ENCODE data around the gene FAM43A. TPM values are rescaled to one million over a fixed set of nuclear protein-coding genes. Genes with fewer than 3 reads are reported as not detected.

Gene FAM43A, protein sequence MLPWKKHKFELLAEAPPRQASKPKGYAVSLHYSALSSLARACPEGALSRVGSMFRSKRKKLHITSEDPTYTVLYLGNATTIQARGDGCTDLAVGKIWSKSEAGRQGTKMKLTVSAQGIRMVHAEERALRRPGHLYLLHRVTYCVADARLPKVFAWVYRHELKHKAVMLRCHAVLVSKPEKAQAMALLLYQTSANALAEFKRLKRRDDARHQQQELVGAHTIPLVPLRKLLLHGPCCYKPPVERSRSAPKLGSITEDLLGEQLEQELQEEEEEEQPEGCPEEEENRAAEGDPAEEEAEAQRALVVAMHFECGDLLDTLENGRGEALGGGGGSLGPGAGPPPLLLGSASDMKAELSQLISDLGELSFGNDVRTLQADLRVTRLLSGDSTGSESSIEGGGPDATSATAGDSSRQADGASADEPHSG
- total RNA-seq (10 to 100 TPM in 1 of 2 donors, 1 to 10 TPM in 1; 9.7 to 51.7 TPM), polyA plus RNA-seq (ENCODE audit: insufficient read length in 2 of 2) (10 to 100 TPM; 15.5 to 25.6 TPM)
- long read RNA-seq, donor 1, transcript FAM43A-201 (1 exons, 2,494 nt): major isoform, 19 of 19 reads
- long read RNA-seq, donor 1, partial matches to known transcripts: 0 of 19 reads
- long read RNA-seq, donor 1, other reads (novel, unspliced or antisense): 0 of 19 reads
- long read RNA-seq, donor 2, transcript FAM43A-201 (1 exons, 2,494 nt): major isoform, 8 of 8 reads
- long read RNA-seq, donor 2, partial matches to known transcripts: 0 of 8 reads
- long read RNA-seq, donor 2, other reads (novel, unspliced or antisense): 0 of 8 reads
- long read RNA-seq, donor 3, transcript FAM43A-201 (1 exons, 2,494 nt): major isoform, 12 of 12 reads
- long read RNA-seq, donor 3, partial matches to known transcripts: 0 of 12 reads
- long read RNA-seq, donor 3, other reads (novel, unspliced or antisense): 0 of 12 reads
- long read RNA-seq, donor 4, transcript FAM43A-201 (1 exons, 2,494 nt): major isoform, 26 of 26 reads
- long read RNA-seq, donor 4, partial matches to known transcripts: 0 of 26 reads
- long read RNA-seq, donor 4, other reads (novel, unspliced or antisense): 0 of 26 reads

DNA sequence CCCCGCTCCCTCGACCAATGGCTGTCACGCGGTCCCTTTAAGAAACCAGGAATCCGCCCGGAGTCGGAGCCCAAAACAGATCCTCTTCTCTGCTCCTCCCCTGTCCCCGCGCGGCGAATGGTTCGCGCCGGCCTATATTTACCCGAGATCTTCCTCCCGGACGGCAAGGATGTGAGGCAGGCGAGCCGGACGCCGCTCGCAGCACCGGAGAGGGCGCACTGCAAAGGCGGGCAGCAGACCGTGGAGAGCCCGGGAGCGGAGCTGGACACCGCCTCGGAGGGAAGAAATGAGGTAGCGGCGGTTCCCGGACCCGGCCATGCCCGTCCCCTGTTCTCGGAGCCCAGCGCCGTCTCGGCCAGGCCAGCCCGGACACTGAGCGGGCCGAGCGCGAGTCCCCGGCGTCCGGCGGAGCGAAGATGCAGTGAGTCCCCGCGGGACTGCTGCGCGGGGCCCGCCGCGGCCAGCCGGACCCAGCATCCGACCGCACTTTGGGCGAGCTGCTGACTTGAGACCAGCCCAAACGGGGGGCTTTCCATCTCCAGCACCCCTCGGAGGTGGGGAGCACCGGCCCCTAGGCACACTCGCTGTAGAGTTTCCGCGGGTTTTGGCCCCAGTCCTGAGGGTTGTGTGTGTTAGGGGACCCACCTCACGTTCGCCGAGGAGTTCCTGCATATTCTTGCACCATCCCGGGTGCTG lies at the start of gene FAM43A:
FAM43A (plus strand) TSS at position 166 of the 696 bp plus-strand sequence. CDS start 944 bp downstream, outside the sequence.
- 0% methylated on average over 69 of the region's 70 CpGs for WGBS (ENCODE audit: insufficient coverage)
- peaks cover 40% of the 10 kb centered on the region for H3K4me1 ChIP-seq (ENCODE audit: control insufficient read depth, insufficient read depth, low read length)

DNA sequence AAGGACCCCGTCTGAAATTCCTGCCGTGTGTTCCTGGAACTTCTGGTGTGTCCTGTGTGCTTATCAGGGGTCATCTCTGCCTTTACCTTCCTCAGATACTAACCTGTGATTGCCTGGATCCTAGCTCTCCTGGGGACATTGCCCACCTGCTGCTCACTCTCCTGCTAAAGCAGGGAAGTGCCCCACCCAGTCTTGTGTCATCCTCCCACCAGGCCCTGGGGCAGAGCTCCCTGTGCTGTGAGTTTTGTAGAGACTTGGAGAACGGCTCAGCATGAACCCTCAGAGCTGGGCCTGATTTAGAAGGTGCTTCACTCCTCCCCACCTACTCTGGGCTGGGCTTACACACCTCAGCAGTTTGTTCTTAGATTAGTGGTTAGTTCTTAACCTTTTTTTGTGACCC lies 48.6 kb upstream of the FAM43A start:
- no peaks in the 10 kb centered on the region for H3K9me3 ChIP-seq (ENCODE audit: control insufficient read depth, insufficient read depth, low read length)
- no peak overlapping the region for H3K4me3 ChIP-seq (ENCODE audit: low read depth, low read length)
- peaks cover 18% of the 10 kb centered on the region for H3K36me3 ChIP-seq (ENCODE audit: control insufficient read depth, insufficient read depth, low read length)
- WGBS (ENCODE audit: insufficient coverage): 72% methylated on average over 2 of the region's 3 CpGs
- no peak overlapping the region for H3K27ac ChIP-seq (ENCODE audit: low read depth, low read length)
- peaks cover 15% of the 10 kb centered on the region for H3K4me1 ChIP-seq (ENCODE audit: control insufficient read depth, insufficient read depth, low read length)
- no peak for DNase-seq (ENCODE audit: low read depth in 4 of 6, low spot score in 6 of 6)
- no peaks in the 10 kb centered on the region for H3K27me3 ChIP-seq (ENCODE audit: control insufficient read depth, insufficient read depth, low read length)

More for the DNA sequence above, at the start of gene FAM43A:
- H3K36me3 ChIP-seq (ENCODE audit: control insufficient read depth, insufficient read depth, low read length): no peaks in the 10 kb centered on the region
- peaks cover 38% of the 10 kb centered on the region for H3K27me3 ChIP-seq (ENCODE audit: control insufficient read depth, insufficient read depth, low read length)
- H3K4me3 ChIP-seq (ENCODE audit: low read depth, low read length): peak within 1 kb of the TSS; percentile 66
- peak in 4 of 6 donors; percentile 73 to 94 (median 85) for DNase-seq (ENCODE audit: low read depth in 4 of 6, low spot score in 6 of 6)
- H3K9me3 ChIP-seq (ENCODE audit: control insufficient read depth, insufficient read depth, low read length): no peaks in the 10 kb centered on the region
- peak within 1 kb of the TSS; percentile 40 for H3K27ac ChIP-seq (ENCODE audit: low read depth, low read length)

DNA sequence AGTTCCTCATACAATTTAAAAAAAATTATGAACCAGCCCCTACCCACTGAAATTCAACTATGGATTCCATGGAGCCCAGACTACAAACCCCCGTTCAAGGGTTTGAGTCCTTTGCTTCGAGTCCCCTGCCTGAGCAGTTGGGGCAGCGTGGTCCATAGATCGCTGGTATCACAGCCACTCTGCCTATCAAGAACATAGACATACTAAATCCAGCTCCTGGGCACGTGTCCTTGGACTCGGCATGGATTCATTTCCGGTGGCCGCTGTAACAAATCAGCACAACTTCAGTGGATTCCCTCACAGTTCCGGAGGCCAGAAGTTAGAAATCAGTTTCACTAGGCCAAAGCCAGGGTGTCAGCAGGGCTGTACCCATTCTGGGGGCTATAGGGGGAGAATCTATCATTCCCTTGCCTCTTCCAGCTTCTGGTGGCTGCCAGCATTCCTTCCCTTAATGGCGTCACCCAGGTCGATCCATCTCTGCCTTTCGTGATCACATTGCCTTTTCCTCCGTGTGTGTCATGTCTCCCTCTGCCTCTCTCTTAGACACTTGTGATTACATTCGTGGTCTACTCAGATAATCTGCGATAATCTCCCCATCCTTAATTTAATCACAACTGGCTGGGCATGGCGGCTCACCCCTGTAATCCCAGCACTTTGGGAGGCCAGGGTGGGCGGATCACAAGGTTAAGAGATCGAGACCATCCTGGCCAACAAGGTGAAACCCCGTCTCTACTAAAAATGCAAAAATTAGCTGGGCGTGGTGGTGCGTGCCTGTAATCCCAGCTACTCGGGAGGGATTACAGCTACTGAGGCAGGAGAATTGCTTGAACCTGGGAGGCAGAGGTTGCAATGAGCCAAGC lies 47.9 kb upstream of the FAM43A start:
- Histone ChIP-seq H3K4me1 (ENCODE audit: control insufficient read depth, insufficient read depth, low read length) (peaks cover 12% of the 10 kb centered on the region), H3K4me3 (ENCODE audit: low read depth, low read length) (no peak overlapping the region), H3K36me3 (ENCODE audit: control insufficient read depth, insufficient read depth, low read length) (peaks cover 22% of the 10 kb centered on the region), H3K27me3 (ENCODE audit: control insufficient read depth, insufficient read depth, low read length) (no peaks in the 10 kb centered on the region), H3K27ac (ENCODE audit: low read depth, low read length) (no peak overlapping the region), H3K9me3 (ENCODE audit: control insufficient read depth, insufficient read depth, low read length) (no peaks in the 10 kb centered on the region)
- no peak for DNase-seq (ENCODE audit: low read depth in 4 of 6, low spot score in 6 of 6)
- WGBS (ENCODE audit: insufficient coverage): 95% methylated on average over 22 of the region's 22 CpGs

DNA sequence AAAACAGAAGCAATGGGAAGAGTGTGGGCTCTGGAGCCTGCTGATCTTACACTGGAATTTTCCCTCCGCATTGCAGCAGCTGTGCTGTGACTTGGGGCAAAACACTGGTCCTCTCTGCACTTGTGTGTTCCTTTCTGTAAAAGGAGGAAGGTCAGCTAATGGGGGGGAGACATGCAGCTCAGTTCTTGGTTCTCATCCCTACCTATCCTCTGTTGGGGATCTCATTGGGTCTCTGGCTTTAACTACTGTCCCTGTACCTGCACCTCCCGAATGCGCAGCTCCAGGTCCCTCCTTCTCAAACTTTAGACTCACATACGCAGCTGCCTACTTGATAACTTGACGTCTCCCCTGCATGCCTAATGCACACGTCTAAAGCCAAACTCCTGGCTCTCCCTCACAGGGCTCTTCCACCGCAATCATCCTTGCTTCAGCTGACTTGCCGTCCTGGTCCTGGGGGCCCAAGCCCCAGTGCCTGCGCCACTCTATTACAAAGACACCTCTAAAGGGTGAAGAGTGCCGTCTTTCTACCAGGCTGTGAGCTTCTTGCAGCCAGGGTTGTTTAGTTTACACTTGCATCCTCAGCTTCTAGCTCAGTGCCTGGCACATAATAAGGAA lies 46.6 kb upstream of the FAM43A start:
- no peak overlapping the region for H3K4me3 ChIP-seq (ENCODE audit: low read depth, low read length)
- H3K36me3 ChIP-seq (ENCODE audit: control insufficient read depth, insufficient read depth, low read length): peaks cover 27% of the 10 kb centered on the region
- no peak overlapping the region for H3K27ac ChIP-seq (ENCODE audit: low read depth, low read length)
- WGBS (ENCODE audit: insufficient coverage): 91% methylated on average over 8 of the region's 10 CpGs
- DNase-seq (ENCODE audit: low read depth in 4 of 6, low spot score in 6 of 6): no peak
- H3K9me3 ChIP-seq (ENCODE audit: control insufficient read depth, insufficient read depth, low read length): no peaks in the 10 kb centered on the region
- H3K4me1 ChIP-seq (ENCODE audit: control insufficient read depth, insufficient read depth, low read length): peaks cover 5% of the 10 kb centered on the region
- no peaks in the 10 kb centered on the region for H3K27me3 ChIP-seq (ENCODE audit: control insufficient read depth, insufficient read depth, low read length)

DNA sequence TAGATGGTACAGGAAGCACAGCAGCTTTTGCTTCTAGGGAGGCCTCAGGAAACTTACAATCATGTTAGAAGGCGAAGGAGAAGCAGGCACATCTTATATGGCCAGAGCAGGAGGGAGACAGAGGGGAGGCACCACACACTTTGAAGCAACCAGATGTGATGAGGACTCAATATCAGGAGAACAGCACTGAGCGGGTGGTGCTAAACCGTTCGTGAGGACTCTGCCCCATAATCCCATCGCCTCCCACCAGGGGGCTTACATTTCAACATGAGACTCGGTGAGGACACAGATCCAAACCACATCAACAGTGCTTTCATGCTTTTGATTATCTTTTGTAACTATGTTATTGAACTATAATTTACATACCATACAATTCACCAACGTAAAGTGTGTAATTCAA lies 44.9 kb upstream of the FAM43A start:
- H3K4me1 ChIP-seq (ENCODE audit: control insufficient read depth, insufficient read depth, low read length): peaks cover 5% of the 10 kb centered on the region
- no peak overlapping the region for H3K4me3 ChIP-seq (ENCODE audit: low read depth, low read length)
- H3K27me3 ChIP-seq (ENCODE audit: control insufficient read depth, insufficient read depth, low read length): no peaks in the 10 kb centered on the region
- no peak for DNase-seq (ENCODE audit: low read depth in 4 of 6, low spot score in 6 of 6)
- H3K36me3 ChIP-seq (ENCODE audit: control insufficient read depth, insufficient read depth, low read length): peaks cover 33% of the 10 kb centered on the region
- no peaks in the 10 kb centered on the region for H3K9me3 ChIP-seq (ENCODE audit: control insufficient read depth, insufficient read depth, low read length)
- H3K27ac ChIP-seq (ENCODE audit: low read depth, low read length): no peak overlapping the region
- WGBS (ENCODE audit: insufficient coverage): 90% methylated on average over 2 of the region's 7 CpGs

DNA sequence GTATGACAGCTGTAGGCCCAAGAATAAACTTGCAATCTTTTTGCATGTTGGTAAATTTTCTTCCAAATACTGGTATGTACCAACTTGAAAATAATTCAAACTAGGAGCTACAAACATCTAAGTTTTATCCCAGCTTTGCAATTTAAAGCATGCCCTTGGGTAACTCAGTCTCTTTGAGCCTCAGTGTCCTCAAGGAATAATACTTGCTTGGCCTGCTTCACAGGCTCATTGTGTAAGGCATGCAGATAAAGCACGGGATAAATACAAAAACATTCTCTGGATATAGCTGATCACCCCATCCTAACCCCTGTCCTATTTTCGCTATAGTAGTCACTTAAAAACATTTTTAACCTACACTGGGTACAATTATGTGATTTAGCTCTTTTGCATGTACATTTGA lies 42.9 kb upstream of the FAM43A start:
- Histone ChIP-seq H3K4me3 (ENCODE audit: low read depth, low read length) (no peak overlapping the region), H3K4me1 (ENCODE audit: control insufficient read depth, insufficient read depth, low read length) (peaks cover 5% of the 10 kb centered on the region), H3K9me3 (ENCODE audit: control insufficient read depth, insufficient read depth, low read length) (no peaks in the 10 kb centered on the region), H3K27ac (ENCODE audit: low read depth, low read length) (no peak overlapping the region), H3K36me3 (ENCODE audit: control insufficient read depth, insufficient read depth, low read length) (peaks cover 34% of the 10 kb centered on the region), H3K27me3 (ENCODE audit: control insufficient read depth, insufficient read depth, low read length) (no peaks in the 10 kb centered on the region)
- WGBS (ENCODE audit: insufficient coverage): 100% methylated on average over 1 of the region's 2 CpGs
- DNase-seq (ENCODE audit: low read depth in 4 of 6, low spot score in 6 of 6): no peak

DNA sequence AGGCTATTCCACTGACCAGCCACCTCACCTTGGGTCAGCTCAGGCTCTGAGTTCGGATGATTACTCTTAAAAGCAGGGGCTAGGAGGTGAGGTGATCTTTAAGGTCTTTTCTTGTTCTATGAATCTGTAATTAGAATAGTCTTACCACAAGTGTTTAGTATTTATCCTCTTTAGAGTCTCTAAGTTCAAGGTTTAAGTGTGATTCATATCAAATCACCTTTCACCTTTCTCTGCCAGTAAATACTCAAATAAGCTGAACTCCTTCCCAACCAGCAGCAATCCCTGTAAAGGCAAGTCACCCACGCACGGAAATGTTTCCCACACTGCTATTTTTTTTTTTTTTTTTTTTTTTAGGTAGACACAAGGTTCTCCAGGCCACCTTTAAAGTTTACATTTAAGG lies 37.9 kb upstream of the FAM43A start:
- H3K9me3 ChIP-seq (ENCODE audit: control insufficient read depth, insufficient read depth, low read length): no peaks in the 10 kb centered on the region
- no peak for DNase-seq (ENCODE audit: low read depth in 4 of 6, low spot score in 6 of 6)
- WGBS (ENCODE audit: insufficient coverage): no CpG with 5 or more reads among the region's 3 CpGs
- no peak overlapping the region for H3K27ac ChIP-seq (ENCODE audit: low read depth, low read length)
- H3K36me3 ChIP-seq (ENCODE audit: control insufficient read depth, insufficient read depth, low read length): peaks cover 36% of the 10 kb centered on the region
- no peak overlapping the region for H3K4me3 ChIP-seq (ENCODE audit: low read depth, low read length)
- no peaks in the 10 kb centered on the region for H3K27me3 ChIP-seq (ENCODE audit: control insufficient read depth, insufficient read depth, low read length)
- H3K4me1 ChIP-seq (ENCODE audit: control insufficient read depth, insufficient read depth, low read length): no peaks in the 10 kb centered on the region

DNA sequence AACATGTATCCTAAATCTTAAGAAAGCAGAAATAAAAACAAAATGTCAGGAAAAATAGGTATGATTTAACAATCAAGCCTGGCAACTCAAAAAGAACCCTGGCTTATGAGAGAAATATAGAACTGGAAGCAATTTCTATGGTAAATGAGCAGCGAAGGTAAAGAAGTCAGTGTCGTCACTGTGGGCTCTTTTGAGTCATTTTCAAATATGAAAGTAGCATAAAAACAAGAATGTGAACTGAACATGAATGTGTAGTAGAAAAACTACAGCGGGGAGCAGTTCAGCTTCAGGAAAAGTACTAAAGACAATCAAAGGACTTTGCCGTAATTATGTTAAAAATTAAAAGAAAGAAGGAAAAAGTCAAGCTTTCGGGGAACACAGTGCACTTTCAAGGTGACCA lies 31.2 kb upstream of the FAM43A start:
- H3K27ac ChIP-seq (ENCODE audit: low read depth, low read length): no peak overlapping the region
- H3K27me3 ChIP-seq (ENCODE audit: control insufficient read depth, insufficient read depth, low read length): no peaks in the 10 kb centered on the region
- H3K9me3 ChIP-seq (ENCODE audit: control insufficient read depth, insufficient read depth, low read length): no peaks in the 10 kb centered on the region
- H3K4me1 ChIP-seq (ENCODE audit: control insufficient read depth, insufficient read depth, low read length): no peaks in the 10 kb centered on the region
- H3K36me3 ChIP-seq (ENCODE audit: control insufficient read depth, insufficient read depth, low read length): peaks cover 35% of the 10 kb centered on the region
- WGBS (ENCODE audit: insufficient coverage): 97% methylated on average over 4 of the region's 5 CpGs
- no peak for DNase-seq (ENCODE audit: low read depth in 4 of 6, low spot score in 6 of 6)
- no peak overlapping the region for H3K4me3 ChIP-seq (ENCODE audit: low read depth, low read length)

Measured in spinal cord (tissue), 10 donors.